Left colon (tissue), 2 donors: ENCODE results near the gene DAPK2. TPM values are rescaled to one million over a fixed set of nuclear protein-coding genes. Genes with fewer than 3 reads are reported as not detected.

ENCODE experiments used
- ATAC-seq: fragments of 200-7000 bp; cut with Tn5 transposase; one replicate; pipeline ENCODE4 v1.9.1; 2020; ENCODE audit warnings: mild to moderate bottlenecking, moderate library complexity
- DNase-seq, 2 donors: peaks; one replicate each; pipeline ENCODE4 v3.0.0-alpha.2; 2020
- intact Hi-C, 2 donors: fragments of 100-400 bp; cut with DNase I in 1 of 2; cut with micrococcal nuclease in 1 of 2; formaldehyde crosslinking; loops; one replicate each; pipeline versions ENCODE4 v1.11.2 to v1.14.0; 2022; cut with DNase I, micrococcal nuclease
- microRNA-seq, 2 donors: library from miRNA; unstranded; fragments of <30 nt; microRNA quantifications; one replicate each; pipeline versions ENCODE4 v1.1.0 to v1.2.0, GENCODE V29; 2020
- total RNA-seq, 2 donors: library from RNA; stranded (reverse); fragmentation: NEBNext Ultra II Directional; extraction: Animal tissue kit (Norgen Biotek cat#: 25700); gene quantifications; one replicate each; pipeline ENCODE4 v1.2.1, GENCODE V29; 2021
- donor health status: DM: no; HTN: no; CAD: no.
- donor health status: DM: yes; HTN: yes; CAD: no.

The DAPK2 gene
- total RNA-seq, 2 donors from 2014 or later, result 48.8 to 58.3 TPM

DNA sequence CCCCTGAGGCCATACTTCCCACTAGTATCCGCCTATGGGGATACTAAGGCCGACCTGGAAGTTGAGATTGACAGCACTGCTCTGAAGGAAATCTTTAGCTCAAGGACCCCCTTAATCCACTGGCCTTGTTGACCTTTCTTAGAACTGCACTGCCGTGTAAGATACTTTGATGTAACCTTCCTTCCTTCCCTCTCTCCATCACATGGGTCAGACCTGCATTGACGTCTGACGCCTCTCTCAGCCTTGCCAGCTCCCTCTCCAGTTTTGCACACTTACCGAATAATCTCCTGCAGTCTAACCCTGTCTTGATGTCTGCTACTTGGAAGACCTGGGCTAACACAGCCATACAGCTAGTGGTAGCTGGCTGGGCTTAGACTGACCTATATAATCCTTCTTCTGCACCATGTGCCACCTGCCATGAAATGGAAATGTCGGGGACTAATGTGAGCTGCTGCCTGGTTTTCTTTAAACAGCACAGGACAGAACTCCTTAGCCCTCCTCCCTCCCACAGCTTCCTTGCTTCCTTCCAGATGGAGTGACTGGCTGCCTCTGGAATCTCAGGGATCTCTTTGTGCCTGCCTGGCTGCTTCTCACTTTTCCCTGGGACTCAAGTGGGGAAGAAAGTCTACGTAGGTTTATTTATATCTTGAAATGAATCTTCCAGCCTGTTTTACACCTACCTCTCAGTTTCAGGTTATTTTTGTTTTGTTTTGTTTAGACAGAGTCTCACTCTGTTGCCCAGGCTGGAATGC, 173.3 kb downstream of the DAPK2 start:
- DNase-seq (no peak), ATAC-seq (no peak)
- intact Hi-C loops, result no loop called here

- intact Hi-C loops, result no loop called here
- ATAC-seq (peak; percentile 86), DNase-seq (peak in 1 of 2 donors; percentile 24)
Measured at GRCh38 chr15:63870487-63871209, 175.6 kb downstream of the DAPK2 start.

- intact Hi-C loops, result no loop called here
- DNase-seq (no peak), ATAC-seq (no peak)
Measured at GRCh38 chr15:63870043-63870394, 176.3 kb downstream of the DAPK2 start.

DNA sequence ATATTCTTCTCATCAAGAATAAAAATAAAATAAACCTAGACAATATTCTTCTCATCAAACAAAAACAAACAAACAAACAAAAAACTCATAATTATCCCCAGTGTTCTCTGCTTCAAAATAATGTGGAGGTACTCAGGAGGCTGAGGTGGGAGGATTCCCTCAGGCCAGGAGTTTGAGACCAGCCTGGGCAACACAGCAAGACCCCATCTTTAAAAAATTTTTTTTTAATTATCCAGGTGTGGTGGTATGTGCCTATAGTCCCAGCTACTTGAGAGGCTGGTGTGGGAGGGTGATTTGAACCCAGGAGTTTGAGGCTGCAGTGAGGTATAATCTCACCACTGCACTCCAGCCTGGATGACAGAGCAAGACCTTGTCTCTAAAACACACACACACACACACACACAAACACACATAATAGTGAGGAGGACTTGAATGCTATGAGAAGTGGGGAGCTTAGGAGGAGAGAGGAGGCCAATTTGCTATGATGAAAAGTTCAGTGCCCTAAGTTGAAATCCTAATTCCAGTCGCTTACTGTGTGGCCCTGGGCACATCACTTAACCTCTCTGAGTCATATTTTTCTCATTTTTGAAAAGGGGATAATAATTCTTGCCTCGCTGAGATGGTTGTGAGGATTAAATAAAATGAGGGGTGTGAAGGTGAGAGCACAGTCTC, 176.8 kb downstream of the DAPK2 start:
- ATAC-seq (no peak), DNase-seq (no peak)
- intact Hi-C loops, result no loop called here

DNA sequence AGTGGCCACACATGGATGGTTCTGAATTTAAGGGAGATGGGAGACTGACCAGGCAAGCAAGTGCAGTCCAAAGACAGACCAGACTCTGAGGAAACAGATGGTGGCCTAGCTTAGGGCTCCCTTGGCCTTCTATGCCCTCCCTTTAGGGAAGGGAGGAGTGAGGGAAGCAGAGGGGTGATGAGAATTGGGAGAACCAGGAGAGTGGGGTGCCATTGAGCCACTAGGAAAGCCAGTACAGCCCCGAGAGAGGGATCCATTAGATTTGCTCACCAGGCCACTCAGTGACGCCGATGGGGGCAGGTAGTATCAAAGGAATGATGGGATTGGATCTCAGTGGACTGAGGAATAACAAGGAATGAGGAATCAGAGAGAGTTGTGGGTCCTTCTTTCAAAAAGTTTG, 182.1 kb downstream of the DAPK2 start:
- DNase-seq, result no peak
- no peak for ATAC-seq
- intact Hi-C loops, result no loop called here

DNA sequence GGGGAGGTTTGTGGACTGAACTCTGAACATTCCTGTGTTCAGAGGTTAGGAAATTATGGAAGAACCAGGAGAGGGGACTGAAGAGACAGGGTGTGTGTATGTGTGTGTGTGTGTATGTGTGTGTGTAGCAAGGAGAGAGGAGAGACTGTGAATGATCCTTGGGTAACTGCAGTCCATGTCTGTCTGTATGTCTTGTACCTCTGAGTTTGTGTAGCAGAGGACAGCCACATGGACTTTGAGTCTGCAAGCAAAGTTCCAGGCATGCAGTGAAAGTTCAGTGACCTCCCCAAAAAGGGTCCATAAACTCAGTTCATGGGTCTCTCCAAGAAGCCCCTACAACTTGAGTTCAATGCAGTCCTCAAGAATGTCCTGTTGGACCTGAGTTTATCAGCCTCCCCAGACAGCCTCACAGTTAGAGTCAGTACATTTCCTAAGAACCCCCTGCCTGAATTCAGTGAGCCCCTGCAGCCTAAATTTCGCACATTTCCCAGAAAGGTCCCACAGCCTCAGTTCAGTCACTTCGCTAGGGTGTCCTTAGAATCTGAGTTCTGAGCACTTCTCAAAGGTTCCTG, 184.3 kb downstream of the DAPK2 start:
- ATAC-seq (no peak), DNase-seq (no peak)
- intact Hi-C loops, result no loop called here

- ATAC-seq (no peak), DNase-seq (no peak)
- intact Hi-C loops, result no loop called here
Measured at GRCh38 chr15:63860555-63860954, 185.7 kb downstream of the DAPK2 start.

GRCh38 chr15:63860155-63860554, 186.1 kb downstream of the DAPK2 start:
- intact Hi-C loops, result no loop called here
- DNase-seq (peak in 1 of 2 donors; percentile 23), ATAC-seq (no peak)

DNA sequence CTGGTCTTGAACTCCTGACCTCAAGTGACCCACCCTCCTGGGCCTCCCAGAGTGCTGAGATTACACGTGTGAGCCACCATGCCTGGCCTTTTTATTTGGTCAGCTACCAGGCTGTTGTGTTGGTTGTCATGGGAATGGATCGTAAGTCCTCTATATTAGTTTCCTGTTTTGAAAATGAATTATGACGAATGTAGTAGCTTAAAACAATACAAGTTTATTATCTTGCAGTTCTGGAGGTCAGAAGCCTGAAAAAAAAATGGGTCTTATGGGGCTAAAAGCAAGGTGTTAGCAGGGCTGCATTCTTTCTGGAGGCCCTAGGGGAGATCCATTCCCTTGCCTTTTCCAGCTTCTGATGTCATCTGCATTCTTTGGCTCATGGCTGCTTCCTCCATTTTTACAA, 187.4 kb downstream of the DAPK2 start:
- DNase-seq, result no peak
- intact Hi-C loops, result no loop called here
- ATAC-seq, result peak; percentile 34

- ATAC-seq (no peak), DNase-seq (no peak)
- intact Hi-C loops, result no loop called here
Measured at GRCh38 chr15:63858448-63858847, 187.8 kb downstream of the DAPK2 start.

DNA sequence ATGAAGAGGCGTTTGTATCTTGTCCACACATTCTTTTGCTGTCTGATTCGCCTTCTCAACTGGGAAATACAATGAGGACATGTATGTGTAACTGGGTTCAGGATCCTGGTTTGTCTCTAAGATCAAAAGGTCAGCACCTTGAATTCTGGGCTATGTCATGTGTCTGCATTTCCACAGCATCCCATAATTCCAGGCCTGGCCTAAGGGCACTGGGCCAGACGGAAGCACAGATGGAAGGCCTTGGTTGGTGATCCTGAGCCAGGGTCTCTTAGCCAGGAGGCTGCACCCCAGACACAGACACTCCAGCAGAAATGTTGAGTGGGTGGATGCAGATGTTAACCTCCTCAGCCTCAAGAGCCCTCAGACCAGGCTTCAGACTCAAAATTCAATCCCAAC, 188.8 kb downstream of the DAPK2 start:
- intact Hi-C loops, result no loop called here
- no peak for ATAC-seq
- DNase-seq, result no peak

Small RNA genes lying within 50 kb of the gene (microRNA-seq; reads per million reads assigned to microRNA genes)
- 0 reads per million in 2 donors for gene MIR422A

Other genes starting within 250 kb of the DAPK2 start
- gene HERC1, start 212.5 kb downstream of the DAPK2 start, total RNA-seq, result 10 to 100 TPM; 55.0 to 57.7 TPM
- 100 to 1,000 TPM in 1 of 2 donors, 10 to 100 TPM in 1; 86.5 to 106 TPM for gene CIAO2A, start 47.4 kb upstream of the DAPK2 start, total RNA-seq
- gene SNX1, start 49.5 kb upstream of the DAPK2 start, total RNA-seq, result 100 to 1,000 TPM; 103 to 110 TPM
- under 1 TPM; 0.34 to 0.73 TPM for gene SNX22, start 105.2 kb upstream of the DAPK2 start, total RNA-seq
- gene PPIB, start 116.5 kb upstream of the DAPK2 start, total RNA-seq, result 100 to 1,000 TPM; 284 to 324 TPM